HG02798 (cell line): ENCODE measurements around the gene ANAPC2.

Source experiments
- ATAC-seq: cut with Tn5 transposase; IDR thresholded peaks from one replicate; pipeline ENCODE4 v1.9.1; 2021; ENCODE audit warnings: mild to moderate bottlenecking; ENCODE audit not compliant: unreplicated experiment, poor library complexity

The ANAPC2 gene

GRCh38 chr9:137215196-137215986 is 27.0 kb upstream of the ANAPC2 start:
- no peak for ATAC-seq

GRCh38 chr9:137214620-137215019 is 26.3 kb upstream of the ANAPC2 start:
- ATAC-seq, result no peak

- ATAC-seq, result no peak
These were observed 25.1 kb upstream of the ANAPC2 start for GRCh38 chr9:137213160-137214060.

- ATAC-seq, result no peak
These were observed 24.2 kb upstream of the ANAPC2 start for GRCh38 chr9:137212520-137212919.

GRCh38 chr9:137211532-137211931 is 23.2 kb upstream of the ANAPC2 start:
- no peak for ATAC-seq

GRCh38 chr9:137206602-137207001 is 18.2 kb upstream of the ANAPC2 start:
- ATAC-seq, result no peak

GRCh38 chr9:137205126-137206069 is 17.0 kb upstream of the ANAPC2 start, which contains the start of the genes NDOR1 and TMEM203:
Gene NDOR1, plus strand, starts transcription at chr9:137205700. Its CDS starts 78 bp downstream, at chr9:137205778.
Gene TMEM203, minus strand, starts transcription at chr9:137205648. Its CDS starts 234 bp downstream, at chr9:137205414.
- ATAC-seq, result peak; percentile 59

- no peak for ATAC-seq
These were observed 16.4 kb upstream of the ANAPC2 start for GRCh38 chr9:137204731-137205125.

GRCh38 chr9:137202966-137203365 is 14.6 kb upstream of the ANAPC2 start:
- no peak for ATAC-seq

GRCh38 chr9:137201205-137201868 is 13.0 kb upstream of the ANAPC2 start:
- no peak for ATAC-seq

- peak; percentile 90 for ATAC-seq
These were observed 12.2 kb upstream of the ANAPC2 start, which contains the start of gene TPRN for GRCh38 chr9:137200311-137201204. Gene TPRN, minus strand, starts transcription at chr9:137200741. Its CDS starts 30 bp downstream, at chr9:137200711.

- no peak for ATAC-seq
These were observed 11.2 kb upstream of the ANAPC2 start for GRCh38 chr9:137199411-137200121.

GRCh38 chr9:137198902-137199283 is 10.5 kb upstream of the ANAPC2 start:
- no peak for ATAC-seq

- ATAC-seq, result no peak
These were observed 9.9 kb upstream of the ANAPC2 start for GRCh38 chr9:137198051-137198901.

- ATAC-seq, result no peak
These were observed 7.3 kb upstream of the ANAPC2 start for GRCh38 chr9:137195525-137196220.

GRCh38 chr9:137194909-137195308 is 6.5 kb upstream of the ANAPC2 start:
- no peak for ATAC-seq
